Measurements from ENCODE around the gene CDR2. TPM values are rescaled to one million over a fixed set of nuclear protein-coding genes. Genes with fewer than 3 reads are reported as not detected.

CDR2 gene
- total RNA-seq, 1 experiment from 2014 or later, result 14.7 TPM

DNA sequence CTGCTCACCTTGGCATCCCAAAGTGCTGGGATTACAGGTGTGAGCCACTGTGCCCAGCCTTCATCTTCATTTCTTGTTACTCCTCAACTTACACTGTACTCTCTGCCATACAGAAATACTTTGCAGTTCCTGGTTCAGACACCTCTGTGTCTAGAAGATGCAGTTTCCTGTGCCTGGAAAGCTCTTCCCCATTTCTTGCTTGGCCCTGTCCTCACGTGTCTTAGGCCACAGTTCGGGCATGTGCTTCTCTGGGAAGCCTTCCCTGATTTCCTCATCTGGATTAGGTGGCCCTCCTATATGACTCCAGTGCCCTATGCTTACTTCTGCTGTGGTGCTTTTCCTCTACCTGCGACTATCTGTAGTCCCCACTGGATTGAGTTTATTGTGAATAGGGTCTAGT, 26.5 kb upstream of the CDR2 start:
- H3K4me2 ChIP-seq (ENCODE audit: low read length), result no peak overlapping the region
- H3K4me1 ChIP-seq (ENCODE audit: insufficient read depth, low read length), result peaks cover 18% of the 10 kb centered on the region
- no peaks in the 10 kb centered on the region for H3K9me2 ChIP-seq (replicated peaks; ENCODE audit: low read length)
- no peak overlapping the region for H2AFZ ChIP-seq (ENCODE audit: low read length)
- no peak for ATAC-seq
- no peaks in the 10 kb centered on the region for H4K20me1 ChIP-seq (ENCODE audit: low read length)
- ChIA-PET CTCF (no interaction called here), POLR2A (ENCODE audit: unreplicated experiment) (no interaction called here)
- DNase-seq, result no peak
- H3K79me2 ChIP-seq (ENCODE audit: low read length), result no peaks in the 10 kb centered on the region
- TF ChIP-seq, protein P1, sequence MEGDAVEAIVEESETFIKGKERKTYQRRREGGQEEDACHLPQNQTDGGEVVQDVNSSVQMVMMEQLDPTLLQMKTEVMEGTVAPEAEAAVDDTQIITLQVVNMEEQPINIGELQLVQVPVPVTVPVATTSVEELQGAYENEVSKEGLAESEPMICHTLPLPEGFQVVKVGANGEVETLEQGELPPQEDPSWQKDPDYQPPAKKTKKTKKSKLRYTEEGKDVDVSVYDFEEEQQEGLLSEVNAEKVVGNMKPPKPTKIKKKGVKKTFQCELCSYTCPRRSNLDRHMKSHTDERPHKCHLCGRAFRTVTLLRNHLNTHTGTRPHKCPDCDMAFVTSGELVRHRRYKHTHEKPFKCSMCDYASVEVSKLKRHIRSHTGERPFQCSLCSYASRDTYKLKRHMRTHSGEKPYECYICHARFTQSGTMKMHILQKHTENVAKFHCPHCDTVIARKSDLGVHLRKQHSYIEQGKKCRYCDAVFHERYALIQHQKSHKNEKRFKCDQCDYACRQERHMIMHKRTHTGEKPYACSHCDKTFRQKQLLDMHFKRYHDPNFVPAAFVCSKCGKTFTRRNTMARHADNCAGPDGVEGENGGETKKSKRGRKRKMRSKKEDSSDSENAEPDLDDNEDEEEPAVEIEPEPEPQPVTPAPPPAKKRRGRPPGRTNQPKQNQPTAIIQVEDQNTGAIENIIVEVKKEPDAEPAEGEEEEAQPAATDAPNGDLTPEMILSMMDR (conservative IDR thresholded peaks at IDR 0.05; ENCODE audit: low read depth, low read length), result no peak
- TF ChIP-seq EZH2phosphoT487 (IDR thresholded peaks at IDR 0.05; ENCODE audit: borderline replicate concordance, low read length) (no peak), EZH2 (IDR thresholded peaks at IDR 0.05; ENCODE audit: low read length, unreplicated experiment) (no peak)
- no peak overlapping the region for H3K4me3 ChIP-seq (ENCODE audit: low read length)
- no TSS peak for BruUV-seq (replicated peaks)
- intact Hi-C loops (cut with micrococcal nuclease), result no loop called here
- H3K36me3 ChIP-seq (ENCODE audit: low read depth, low read length), result no peaks in the 10 kb centered on the region
- H3K27ac ChIP-seq (ENCODE audit: low read length), result no peak overlapping the region
- H3K27me3 ChIP-seq (ENCODE audit: low read length), result no peaks in the 10 kb centered on the region
- no peak overlapping the region for H3K9ac ChIP-seq (ENCODE audit: low read length)
- H3F3A ChIP-seq (ENCODE audit: low read length, unreplicated experiment), result no peaks in the 10 kb centered on the region
- no peaks in the 10 kb centered on the region for H3K9me3 ChIP-seq (ENCODE audit: low read length)

DNA sequence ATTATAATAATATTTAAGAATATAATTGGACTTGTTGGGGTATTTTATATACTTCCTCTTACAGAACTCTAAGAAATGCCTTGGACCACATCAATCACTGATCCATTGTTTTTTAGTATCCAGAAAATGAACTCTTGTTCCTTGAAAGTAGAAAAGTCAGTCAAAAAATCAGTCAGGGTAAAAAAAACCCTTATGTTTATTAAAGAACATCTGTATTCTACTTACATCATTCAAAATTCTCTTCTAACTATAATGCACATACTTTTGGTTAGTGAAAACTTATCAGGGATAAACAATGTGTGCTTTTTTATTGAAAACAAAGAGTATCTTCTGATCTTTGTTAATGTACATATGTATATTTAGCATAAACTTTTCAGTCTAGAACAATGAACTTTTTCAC, 23.5 kb upstream of the CDR2 start:
- Histone ChIP-seq H3K9me2 (replicated peaks; ENCODE audit: low read length) (no peaks in the 10 kb centered on the region), H3K27me3 (ENCODE audit: low read length) (no peaks in the 10 kb centered on the region), H3K4me1 (ENCODE audit: insufficient read depth, low read length) (peaks cover 15% of the 10 kb centered on the region), H3K9ac (ENCODE audit: low read length) (no peak overlapping the region), H2AFZ (ENCODE audit: low read length) (no peak overlapping the region), H4K20me1 (ENCODE audit: low read length) (no peaks in the 10 kb centered on the region), H3K27ac (ENCODE audit: low read length) (no peak overlapping the region), H3K79me2 (ENCODE audit: low read length) (no peaks in the 10 kb centered on the region), H3F3A (ENCODE audit: low read length, unreplicated experiment) (no peaks in the 10 kb centered on the region), H3K4me3 (ENCODE audit: low read length) (no peak overlapping the region), H3K9me3 (ENCODE audit: low read length) (no peaks in the 10 kb centered on the region), H3K36me3 (ENCODE audit: low read depth, low read length) (no peaks in the 10 kb centered on the region), H3K4me2 (ENCODE audit: low read length) (no peak overlapping the region)
- ATAC-seq (no peak), DNase-seq (no peak)
- CTCF ChIA-PET, result interaction anchor here (0.7 kb wide), 1 partner anchor 203 kb away, joined by 6 read pairs; no protein-coding TSS in a partner anchor
- no peak for TF ChIP-seq EZH2 (IDR thresholded peaks at IDR 0.05; ENCODE audit: low read length, unreplicated experiment)
- no peak for TF ChIP-seq EZH2phosphoT487 (IDR thresholded peaks at IDR 0.05; ENCODE audit: borderline replicate concordance, low read length)
- TF ChIP-seq, protein P1 (conservative IDR thresholded peaks at IDR 0.05; ENCODE audit: low read depth, low read length), result no peak
- intact Hi-C loops (cut with micrococcal nuclease), result no loop called here
- POLR2A ChIA-PET (ENCODE audit: unreplicated experiment), result no interaction called here
- no TSS peak for BruUV-seq (replicated peaks)

DNA sequence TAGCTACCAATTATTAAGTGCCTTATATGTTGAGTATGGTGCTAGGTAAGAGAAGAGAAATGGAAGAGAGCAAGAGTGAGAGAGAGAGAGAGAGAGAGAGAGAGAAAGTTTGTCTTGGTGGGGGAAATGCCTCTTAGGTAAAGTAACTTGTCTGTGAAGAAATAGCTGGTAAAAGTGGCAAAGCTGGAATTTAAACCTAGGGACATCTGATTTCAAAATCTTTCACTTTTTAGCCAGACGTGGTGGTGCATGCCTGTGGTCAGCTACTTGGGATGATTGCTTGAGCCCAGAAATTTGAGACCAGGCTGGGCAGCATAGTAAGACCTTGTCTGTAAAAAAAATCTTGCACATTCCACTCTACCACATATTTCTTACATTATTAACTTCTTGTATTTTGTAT, 23.0 kb upstream of the CDR2 start:
- intact Hi-C loops (cut with micrococcal nuclease), result no loop called here
- no TSS peak for BruUV-seq (replicated peaks)
- POLR2A ChIA-PET (ENCODE audit: unreplicated experiment), result no interaction called here

More for the DNA sequence above, 23.0 kb upstream of the CDR2 start:
- no peak overlapping the region for H3K27ac ChIP-seq (ENCODE audit: low read length)
- no peaks in the 10 kb centered on the region for H3K27me3 ChIP-seq (ENCODE audit: low read length)
- ATAC-seq (0 out of 2 replicates have a peak, but pooled peaks have one; percentile 42), DNase-seq (peak; percentile 62)
- H3K4me2 ChIP-seq (ENCODE audit: low read length), result no peak overlapping the region
- H3K36me3 ChIP-seq (ENCODE audit: low read depth, low read length), result no peaks in the 10 kb centered on the region
- TF ChIP-seq EZH2 (IDR thresholded peaks at IDR 0.05; ENCODE audit: low read length, unreplicated experiment), result no peak
- TF ChIP-seq, protein P1 (conservative IDR thresholded peaks at IDR 0.05; ENCODE audit: low read depth, low read length), result no peak
- no peak for TF ChIP-seq EZH2phosphoT487 (IDR thresholded peaks at IDR 0.05; ENCODE audit: borderline replicate concordance, low read length)
- no peaks in the 10 kb centered on the region for H3K79me2 ChIP-seq (ENCODE audit: low read length)
- no peak overlapping the region for H3K4me3 ChIP-seq (ENCODE audit: low read length)
- no peak overlapping the region for H3K9ac ChIP-seq (ENCODE audit: low read length)
- no peaks in the 10 kb centered on the region for H3K9me2 ChIP-seq (replicated peaks; ENCODE audit: low read length)
- no peak overlapping the region for H2AFZ ChIP-seq (ENCODE audit: low read length)
- H4K20me1 ChIP-seq (ENCODE audit: low read length), result no peaks in the 10 kb centered on the region
- H3K4me1 ChIP-seq (ENCODE audit: insufficient read depth, low read length), result peaks cover 11% of the 10 kb centered on the region
- CTCF ChIA-PET, result no interaction called here
- no peaks in the 10 kb centered on the region for H3F3A ChIP-seq (ENCODE audit: low read length, unreplicated experiment)
- H3K9me3 ChIP-seq (ENCODE audit: low read length), result no peaks in the 10 kb centered on the region
